ENCODE data around the gene STK26.
"Not testable (repeated sequence)": the region's sequence is repeated elsewhere in the genome, so short reads cannot be mapped to it uniquely, and the experiment has no call there.

Gene STK26

DNA sequence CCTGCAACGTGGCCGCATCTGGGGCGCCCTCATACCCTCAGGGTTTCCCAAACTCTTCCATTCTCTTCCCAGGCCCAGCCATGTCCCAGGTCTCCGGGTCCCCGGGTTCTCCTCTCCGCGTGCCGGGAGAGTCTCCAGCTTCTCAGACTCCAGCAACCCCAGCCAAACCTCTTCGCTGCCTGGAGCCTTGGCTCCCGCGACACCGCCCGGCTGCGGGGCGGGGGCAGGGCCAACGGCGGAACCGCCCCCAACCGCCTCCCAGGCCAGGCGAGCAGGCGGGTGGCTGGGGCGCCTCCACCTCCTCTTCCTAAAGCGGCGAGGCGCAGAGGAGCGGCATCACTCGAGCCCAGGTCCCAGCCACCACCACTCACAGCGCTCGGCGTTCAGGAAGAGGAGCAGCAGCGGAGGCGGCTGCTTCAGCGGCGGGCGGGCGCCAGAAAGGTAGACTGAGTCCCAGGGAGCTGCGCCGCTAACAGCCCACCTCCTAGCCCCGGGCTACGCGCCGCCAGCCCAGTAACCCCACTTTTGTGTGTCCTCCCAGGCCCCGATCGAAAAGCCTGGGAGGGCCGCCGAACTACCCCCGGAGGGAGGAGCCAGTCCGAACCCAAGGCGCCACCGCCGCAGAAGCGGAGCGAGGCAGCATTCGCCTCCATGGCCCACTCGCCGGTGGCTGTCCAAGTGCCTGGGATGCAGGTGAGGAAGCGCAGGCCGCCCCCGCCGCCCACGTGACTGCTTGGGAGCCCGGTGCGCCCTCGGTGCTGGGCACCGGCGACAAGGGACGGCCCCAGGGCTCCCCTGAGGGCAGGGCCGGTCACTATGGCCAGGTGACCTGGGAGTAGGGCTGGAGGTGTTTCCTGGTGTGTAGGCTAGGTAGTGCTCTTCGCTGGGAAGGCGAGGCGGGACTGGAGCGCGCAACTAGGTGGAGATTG, at the start of gene STK26:
Gene STK26, plus strand, starts transcription at position 336 of the 929 bp plus-strand sequence. Its CDS starts 316 bp downstream, at position 652.
- peak; percentile 48 for DNase-seq (ENCODE audit: low spot score)

GRCh38 chrX:131975851-131976250, 47.3 kb upstream of the STK26 start:
- no peak for DNase-seq (ENCODE audit: low spot score)

GRCh38 chrX:131977619-131978018, 45.5 kb upstream of the STK26 start:
- DNase-seq (ENCODE audit: low spot score) = no peak

DNA sequence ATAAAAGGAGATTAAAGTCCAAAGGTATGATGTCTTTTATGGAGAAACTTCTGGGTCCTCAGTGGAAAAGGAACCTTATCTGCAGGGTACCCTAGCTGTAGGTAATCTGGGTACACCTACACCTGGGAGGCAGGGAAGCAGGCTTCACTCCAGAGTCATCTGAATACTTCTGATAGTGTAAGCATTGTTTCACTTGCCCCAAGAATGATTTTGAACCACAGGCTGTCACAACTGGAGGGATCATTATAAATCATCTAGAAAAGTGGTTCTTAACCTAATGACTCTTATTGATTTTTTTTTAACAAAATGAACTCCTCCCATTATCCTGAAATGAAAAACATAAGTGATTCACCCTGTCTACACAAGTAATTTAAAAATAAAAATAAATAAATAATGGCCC, 44.0 kb upstream of the STK26 start:
- no peak for DNase-seq (ENCODE audit: low spot score)

GRCh38 chrX:131985526-131986049, 37.5 kb upstream of the STK26 start:
- no peak for DNase-seq (ENCODE audit: low spot score)

DNA sequence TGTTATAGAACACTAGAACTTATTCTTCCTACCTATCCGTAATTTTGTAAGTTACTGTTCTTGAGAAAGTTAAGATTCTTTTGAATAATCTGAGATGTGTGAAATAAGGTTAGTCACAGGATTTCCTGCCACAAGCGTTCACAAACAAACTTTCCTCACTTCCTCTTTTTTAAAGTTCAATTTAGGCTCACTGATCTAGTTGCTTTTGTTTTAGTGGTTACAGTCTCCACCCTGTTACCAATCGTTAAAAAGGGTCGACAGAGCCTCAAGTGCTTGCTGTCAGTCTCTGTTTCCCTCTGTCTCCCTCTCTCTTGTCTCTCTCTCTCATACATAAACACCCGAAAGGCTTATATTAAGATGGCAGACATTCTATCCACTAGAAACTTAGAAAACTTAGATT, 35.9 kb upstream of the STK26 start:
- no peak for DNase-seq (ENCODE audit: low spot score)

GRCh38 chrX:131988236-131988635, 34.9 kb upstream of the STK26 start:
- no peak for DNase-seq (ENCODE audit: low spot score)

DNA sequence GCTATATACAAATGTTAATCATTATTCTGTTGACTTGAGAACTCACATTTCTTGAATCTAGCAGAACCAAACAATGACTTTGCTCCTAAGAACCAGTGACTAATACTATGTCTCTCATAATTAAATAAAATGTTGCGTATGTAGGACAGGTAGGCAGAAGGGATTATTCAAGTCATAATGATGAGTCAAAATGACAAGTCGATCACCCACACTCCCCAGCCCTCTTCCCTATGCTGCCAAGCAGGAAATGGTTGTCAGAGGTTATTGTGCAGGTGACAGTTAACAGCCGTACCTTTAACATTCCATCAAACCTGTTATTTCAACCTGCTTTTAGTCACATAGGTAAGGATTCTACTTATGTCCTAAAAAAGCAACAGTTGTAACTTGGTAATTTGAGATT, 22.0 kb upstream of the STK26 start:
- DNase-seq (ENCODE audit: low spot score) = no peak

DNA sequence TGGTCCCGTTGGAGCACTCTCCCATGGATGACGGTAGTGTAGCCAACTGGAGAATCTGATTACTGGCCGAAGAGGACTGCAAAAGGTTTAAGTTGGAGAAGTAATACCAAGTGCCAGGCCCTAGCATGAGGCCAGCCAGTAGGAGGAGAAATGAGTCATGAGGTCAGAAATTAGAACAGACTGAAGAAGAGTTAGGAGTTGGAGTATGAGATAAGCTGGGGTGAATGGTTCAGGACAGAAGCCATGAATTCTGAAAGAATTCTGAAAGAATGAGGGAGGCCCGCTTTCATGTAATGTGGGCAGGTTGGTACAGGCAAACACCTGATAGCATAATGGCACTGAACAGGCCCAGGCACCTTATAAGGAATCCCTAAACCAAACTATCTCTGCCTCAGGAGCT, 18.4 kb upstream of the STK26 start:
- no peak for DNase-seq (ENCODE audit: low spot score)

DNA sequence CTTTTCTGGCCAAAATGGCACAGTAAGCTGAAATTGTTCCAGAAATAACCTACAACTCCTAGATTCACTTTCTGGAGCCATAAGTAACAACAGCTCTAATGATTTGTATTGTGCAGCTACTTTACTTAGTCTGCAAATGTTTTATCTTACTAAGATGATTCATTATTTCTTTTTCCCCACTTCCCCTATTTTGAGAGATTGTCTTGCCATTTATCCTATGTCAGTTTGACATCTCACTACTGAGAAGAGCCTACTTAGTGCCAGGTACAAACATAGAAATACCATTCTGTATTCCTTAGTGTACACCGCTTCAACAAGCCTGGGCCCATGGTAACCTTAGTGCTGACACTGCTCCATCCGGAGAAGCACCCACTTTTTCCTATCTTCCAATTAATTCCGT, 13.8 kb upstream of the STK26 start:
- DNase-seq (ENCODE audit: low spot score) = no peak

DNA sequence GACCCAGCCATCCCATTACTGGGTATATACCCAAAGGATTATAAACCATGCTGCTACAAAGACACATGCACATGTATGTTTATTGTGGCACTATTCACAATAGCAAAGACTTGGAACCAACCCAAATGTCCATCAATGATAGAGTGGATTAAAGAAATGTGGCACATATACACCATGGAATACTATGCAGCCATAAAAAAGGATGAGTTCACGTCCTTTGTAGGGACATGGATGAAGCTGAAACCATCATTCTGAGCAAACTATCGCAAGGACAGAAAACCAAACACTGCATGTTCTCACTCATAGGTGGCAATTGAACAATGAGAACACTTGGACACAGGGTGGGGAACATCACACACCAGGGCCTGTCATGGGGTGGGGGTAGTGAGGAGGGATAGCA, 12.9 kb upstream of the STK26 start:
- DNase-seq (ENCODE audit: low spot score) = not testable (repeated sequence)

DNA sequence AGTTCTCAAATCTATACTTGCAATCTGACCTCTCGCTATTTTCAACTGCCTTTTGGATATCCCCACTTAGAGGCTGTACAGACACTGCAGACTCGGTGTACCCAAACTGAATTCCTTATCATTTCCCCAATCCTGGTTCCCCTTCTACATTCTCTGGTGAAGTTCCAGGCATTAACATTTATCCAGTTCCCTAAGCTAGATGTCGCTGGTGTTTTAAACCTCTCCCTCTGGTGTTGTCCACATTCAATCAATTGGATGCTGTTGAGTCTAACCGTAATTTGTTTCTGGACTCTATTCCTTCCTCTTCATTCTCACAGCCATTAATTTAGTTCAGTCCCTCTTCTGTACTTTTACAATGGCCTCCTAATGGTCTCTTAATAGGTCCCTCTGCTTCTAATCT, 7.2 kb upstream of the STK26 start:
- peak; percentile 5 for DNase-seq (ENCODE audit: low spot score)

DNA sequence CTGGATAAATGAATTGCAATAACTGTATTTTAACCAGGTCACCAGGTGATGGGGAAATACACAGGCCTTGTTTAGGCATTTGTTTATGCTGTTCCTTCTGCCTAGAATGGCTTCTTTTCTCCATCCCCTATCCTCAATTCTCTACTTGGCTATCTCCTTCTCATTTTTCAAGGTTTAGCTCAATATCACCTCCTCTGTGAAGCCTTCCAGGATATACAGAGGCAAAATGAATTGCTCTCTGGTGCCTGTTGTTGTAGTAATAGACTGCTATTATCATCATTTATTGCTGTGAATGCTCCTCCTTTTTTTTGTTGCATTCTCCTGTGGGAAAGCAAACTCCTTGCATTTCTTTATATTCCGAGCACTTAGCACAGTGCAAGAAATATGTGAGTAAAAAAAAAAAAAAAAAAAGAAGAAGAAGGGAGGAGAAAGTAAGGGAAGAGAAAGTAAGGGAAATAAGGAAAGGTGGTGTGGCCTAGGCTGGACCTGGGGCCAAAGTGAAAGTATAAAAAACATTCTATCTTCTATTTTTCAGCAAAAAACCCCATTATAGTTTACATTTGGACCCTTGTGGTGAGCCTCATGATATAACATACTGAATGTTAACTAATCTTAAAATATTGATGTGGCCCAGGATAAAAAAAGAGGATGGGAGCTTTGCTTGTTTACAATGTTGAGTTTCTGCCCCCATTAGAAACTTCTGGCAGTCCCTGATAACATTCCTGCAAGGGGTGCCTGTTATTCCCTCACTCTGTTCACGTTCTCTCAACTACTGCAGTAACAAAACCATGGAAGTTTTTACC, 6.3 kb upstream of the STK26 start:
- DNase-seq (ENCODE audit: low spot score) = no peak

DNA sequence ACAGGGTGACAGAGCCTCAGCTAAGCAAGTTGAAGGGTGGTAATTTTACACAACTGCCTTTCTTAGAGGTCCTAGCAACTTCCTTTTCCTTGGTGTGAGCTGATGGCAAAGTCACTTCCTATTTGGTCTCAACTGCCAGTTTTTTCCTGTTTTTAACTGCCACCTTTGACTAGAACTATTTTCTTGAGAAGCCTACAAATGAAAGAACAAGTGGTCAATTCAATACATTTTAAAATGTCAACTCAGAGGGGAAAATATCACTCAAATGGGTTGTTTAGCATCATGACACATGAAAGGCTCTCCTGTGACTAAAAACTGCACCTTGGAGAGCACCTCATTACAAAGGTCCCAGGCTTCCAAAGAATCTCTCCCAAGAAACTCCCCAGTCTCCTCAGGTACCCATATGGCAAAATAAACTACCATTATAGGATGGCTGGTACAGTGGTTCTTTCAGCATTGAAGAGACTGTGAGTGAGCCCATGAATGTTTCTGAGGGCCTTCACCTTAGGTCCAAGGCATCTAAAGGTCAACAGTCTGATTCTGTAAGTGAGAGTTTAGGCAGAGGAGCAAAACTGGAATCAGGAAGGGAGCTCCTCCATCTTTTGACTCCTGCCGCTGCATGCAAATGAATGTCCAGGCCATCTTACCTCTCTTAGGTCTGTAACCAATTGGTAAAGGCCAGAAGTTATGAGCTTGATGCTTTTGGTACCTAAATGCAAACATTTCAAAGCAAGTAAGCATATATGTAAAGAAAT, 5.5 kb upstream of the STK26 start:
- DNase-seq (ENCODE audit: low spot score) = no peak

GRCh38 chrX:132022198-132022966, 720 bp upstream of the STK26 start:
- peak; percentile 0 for DNase-seq (ENCODE audit: low spot score)

DNA sequence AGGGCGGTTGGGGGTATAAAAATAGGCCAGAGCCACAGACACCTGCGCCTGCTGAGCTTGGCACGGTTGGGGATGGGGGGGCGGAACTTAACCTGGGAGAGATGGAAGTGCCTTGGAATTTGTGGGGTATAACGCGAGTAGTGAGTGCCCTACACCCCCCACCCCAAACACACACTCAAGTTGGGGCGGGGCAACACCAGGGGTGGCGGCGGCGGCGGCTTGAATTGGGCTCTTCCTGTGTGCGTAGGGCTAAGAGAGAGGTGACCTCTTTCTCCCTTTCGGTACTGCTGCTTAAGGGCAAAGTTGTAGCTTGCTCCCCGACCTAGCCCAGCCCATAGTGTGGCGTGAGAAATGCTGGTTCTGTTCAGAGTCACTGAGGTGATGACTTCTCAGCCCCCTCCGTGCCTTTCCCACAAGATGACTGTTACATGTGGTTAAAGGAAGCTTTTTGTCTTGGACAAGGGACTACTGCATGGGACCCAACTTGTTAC, 839 bp downstream of the STK26 start:
- DNase-seq (ENCODE audit: low spot score) = no peak

- DNase-seq (ENCODE audit: low spot score) = no peak
Measured at GRCh38 chrX:132025041-132025440, 1.9 kb downstream of the STK26 start.

GRCh38 chrX:132030264-132030663, 7.2 kb downstream of the STK26 start:
- no peak for DNase-seq (ENCODE audit: low spot score)

DNA sequence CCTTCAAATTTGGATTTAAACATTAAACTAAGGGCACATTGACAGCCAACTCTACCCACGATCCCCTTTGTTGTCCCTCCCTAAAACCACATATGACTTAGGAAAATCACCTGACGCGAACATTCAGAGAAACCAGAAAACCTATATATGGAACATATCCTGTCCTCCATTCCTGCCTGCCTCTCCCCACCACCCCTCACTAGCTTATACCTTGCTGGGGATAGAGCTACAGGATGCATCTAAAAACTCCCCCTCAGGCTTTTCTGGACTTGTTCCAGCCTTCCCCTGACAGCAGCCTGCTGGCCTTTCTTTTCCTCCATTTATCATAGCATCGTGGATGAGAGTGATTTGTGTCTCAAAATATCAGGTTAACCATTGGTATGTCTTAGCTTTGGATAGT, 8.8 kb downstream of the STK26 start:
- DNase-seq (ENCODE audit: low spot score) = no peak

DNA sequence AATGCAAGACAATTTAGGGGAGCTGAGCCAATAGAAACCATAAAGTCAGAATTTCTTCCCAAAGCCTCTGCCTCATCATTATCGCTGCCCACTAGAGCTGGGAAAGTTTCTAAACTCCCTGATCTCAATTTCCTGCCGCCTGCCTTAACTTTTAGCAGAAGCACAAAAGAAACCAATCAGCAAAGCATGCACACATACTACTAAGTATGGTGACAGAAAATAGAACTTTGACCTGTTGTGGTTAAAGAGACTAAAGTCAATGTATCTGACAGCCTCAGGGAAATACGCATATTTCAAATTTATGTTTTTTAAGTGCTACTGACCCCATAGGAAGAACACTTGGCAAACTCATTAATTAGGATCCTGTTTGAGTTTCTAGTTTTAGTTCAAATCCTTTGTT, 10.1 kb downstream of the STK26 start:
- DNase-seq (ENCODE audit: low spot score) = no peak

DNA sequence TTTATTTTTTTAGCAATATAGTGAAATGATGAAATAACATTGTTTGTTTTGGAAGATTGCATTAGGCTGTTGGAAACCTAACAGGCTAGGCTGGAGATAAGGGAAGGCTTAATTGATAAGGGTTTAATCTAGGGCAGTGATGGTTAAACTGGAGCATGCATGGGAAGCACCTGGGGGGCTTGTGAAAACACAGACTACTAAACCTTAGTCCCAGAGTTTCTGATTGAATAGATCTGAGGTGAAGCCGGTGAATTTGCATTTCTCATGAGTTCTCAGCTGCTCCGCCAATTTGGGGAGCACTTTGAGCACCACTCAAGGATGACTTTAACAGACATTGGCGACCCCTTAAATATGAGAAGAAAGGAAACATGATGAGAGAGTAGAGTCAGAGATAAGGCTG, 11.5 kb downstream of the STK26 start:
- DNase-seq (ENCODE audit: low spot score) = no peak
